Neural progenitor cell (in vitro differentiated cells): ENCODE data around the gene MGLL.

Source experiments
- EZH2 ChIP-seq: fragments of 200-600 bp; sonication (generic); IDR thresholded peaks from 2 replicates; pipeline ENCODE4 v1.6.1; 2017; ENCODE audit warnings: antibody characterized with exemption, mild to moderate bottlenecking, moderate library complexity
- EZH2phosphoT487 ChIP-seq: fragments of 200-600 bp; sonication (generic); IDR thresholded peaks from 2 replicates; pipeline ENCODE4 v1.6.1; 2017; ENCODE audit warnings: antibody characterized with exemption
- TF ChIP-seq, protein P1 (sequence below): fragments of 200-600 bp; sonication (generic); IDR thresholded peaks from 2 replicates; pipeline ENCODE4 v1.5.1; 2017; ENCODE audit warnings: antibody characterized with exemption, mild to moderate bottlenecking

DNA sequence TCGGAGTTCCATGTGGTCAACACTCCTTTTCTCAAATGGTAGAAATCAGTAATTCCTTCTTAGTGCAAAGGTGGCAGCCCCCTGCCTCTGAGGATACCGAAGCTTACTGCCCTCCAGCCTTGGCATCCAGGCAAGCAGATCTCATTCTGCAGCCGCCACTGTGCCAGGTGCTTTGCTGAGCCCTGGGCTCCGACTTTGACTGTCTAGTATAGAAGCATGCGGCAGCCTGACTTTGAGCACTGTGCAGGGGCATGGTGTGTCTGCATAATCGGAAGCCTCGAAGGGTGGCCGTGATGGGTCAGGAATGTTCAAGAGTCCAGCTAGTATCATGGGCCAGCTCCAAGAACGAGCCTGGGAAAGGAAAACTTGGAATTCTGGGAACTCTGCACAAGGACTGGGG is 109.9 kb downstream of the MGLL start:
- TF ChIP-seq, protein P1, sequence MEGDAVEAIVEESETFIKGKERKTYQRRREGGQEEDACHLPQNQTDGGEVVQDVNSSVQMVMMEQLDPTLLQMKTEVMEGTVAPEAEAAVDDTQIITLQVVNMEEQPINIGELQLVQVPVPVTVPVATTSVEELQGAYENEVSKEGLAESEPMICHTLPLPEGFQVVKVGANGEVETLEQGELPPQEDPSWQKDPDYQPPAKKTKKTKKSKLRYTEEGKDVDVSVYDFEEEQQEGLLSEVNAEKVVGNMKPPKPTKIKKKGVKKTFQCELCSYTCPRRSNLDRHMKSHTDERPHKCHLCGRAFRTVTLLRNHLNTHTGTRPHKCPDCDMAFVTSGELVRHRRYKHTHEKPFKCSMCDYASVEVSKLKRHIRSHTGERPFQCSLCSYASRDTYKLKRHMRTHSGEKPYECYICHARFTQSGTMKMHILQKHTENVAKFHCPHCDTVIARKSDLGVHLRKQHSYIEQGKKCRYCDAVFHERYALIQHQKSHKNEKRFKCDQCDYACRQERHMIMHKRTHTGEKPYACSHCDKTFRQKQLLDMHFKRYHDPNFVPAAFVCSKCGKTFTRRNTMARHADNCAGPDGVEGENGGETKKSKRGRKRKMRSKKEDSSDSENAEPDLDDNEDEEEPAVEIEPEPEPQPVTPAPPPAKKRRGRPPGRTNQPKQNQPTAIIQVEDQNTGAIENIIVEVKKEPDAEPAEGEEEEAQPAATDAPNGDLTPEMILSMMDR, result no peak
- TF ChIP-seq EZH2, result no peak
- no peak for TF ChIP-seq EZH2phosphoT487
